H1 (cell line): Measurements from ENCODE around the gene ANAPC2. TPM values are rescaled to one million over a fixed set of nuclear protein-coding genes. Genes with fewer than 3 reads are reported as not detected.

Experiments used
- CTCF ChIA-PET: fragments of 300-600 bp; sonication (Branson Sonifier 250); formaldehyde crosslinking; loops from one replicate; lab custom pipeline; 2021; ENCODE audit not compliant: partially characterized antibody; lab: Charles Lee
- POLR2A ChIA-PET: fragments of 300-600 bp; sonication (Branson Sonifier 250); formaldehyde crosslinking; loops from one replicate; lab custom pipeline; 2021; ENCODE audit warnings: inconsistent platforms; ENCODE audit not compliant: partially characterized antibody; lab: Charles Lee
- DNase-seq, 2 experiments: peaks; one replicate each; pipeline versions ENCODE4 v3.0.0 to v3.0.0-alpha.2; 2010 to 2022; ENCODE audit warnings: low spot score in 2 of 2, low read depth in 1 of 2, mixed read lengths in 1 of 2
- FAIRE-seq: peaks from 2 replicates; lab custom pipeline; 2011; peaks lifted over from hg19 to GRCh38; lab: Jason Lieb, UNC
- H2AFZ ChIP-seq: 2 replicates; pipeline ENCODE4 v1.8.1; 2012; ENCODE audit warnings: low read length, inconsistent platforms
- H2AK5ac ChIP-seq: 2 replicates; pipeline ENCODE4 v1.6.1; 2013; ENCODE audit warnings: low read depth, low read length
- H2BK120ac ChIP-seq: replicated peaks from 2 replicates; pipeline ENCODE3; 2013; ENCODE audit warnings: low read depth, low read length, inconsistent platforms
- H2BK12ac ChIP-seq: 2 replicates; pipeline ENCODE4 v1.6.1; 2013; ENCODE audit warnings: low read depth, low read length
- H2BK15ac ChIP-seq: 2 replicates; pipeline ENCODE4 v1.6.1; 2013; ENCODE audit warnings: low read length
- H2BK20ac ChIP-seq: 2 replicates; pipeline ENCODE4 v1.6.1; 2013; ENCODE audit warnings: low read length
- H2BK5ac ChIP-seq: 2 replicates; pipeline ENCODE4 v1.6.1; 2013; ENCODE audit warnings: low read depth, low read length
- H3K14ac ChIP-seq: 2 replicates; pipeline ENCODE4 v1.6.1; 2013; ENCODE audit warnings: inconsistent platforms; ENCODE audit not compliant: insufficient read length
- H3K18ac ChIP-seq: 2 replicates; pipeline ENCODE4 v1.6.1; 2013; ENCODE audit warnings: low read length; ENCODE audit errors: extremely low read depth
- H3K23ac ChIP-seq: 2 replicates; pipeline ENCODE4 v1.6.1; 2013; ENCODE audit warnings: inconsistent platforms; ENCODE audit not compliant: insufficient read length
- H3K23me2 ChIP-seq: 2 replicates; pipeline ENCODE4 v1.6.1; 2013; ENCODE audit warnings: low read depth, low read length
- H3K27ac ChIP-seq: 2 replicates; pipeline ENCODE4 v1.6.1; 2011; ENCODE audit warnings: low read depth, low read length, inconsistent platforms
- H3K27me3 ChIP-seq, 4 experiments: replicated peaks in 1 of 4; 1 replicate in 1 of 4; 2 replicates in 3 of 4; pipeline versions ENCODE4 v1.6.1 to v1.8.1; 2011 to 2013; ENCODE audit warnings: low read length in 3 of 4, mild to moderate bottlenecking in 3 of 4, inconsistent platforms in 2 of 4, mixed read lengths in 2 of 4, moderate library complexity in 1 of 4; ENCODE audit not compliant: control insufficient read depth in 3 of 4, insufficient read depth in 3 of 4; ENCODE audit errors: extremely low read depth in 1 of 4
- H3K36me3 ChIP-seq, 4 experiments: 2 replicates each; pipeline versions ENCODE4 v1.6.1 to v1.8.1; 2011 to 2013; ENCODE audit warnings: mild to moderate bottlenecking in 4 of 4, low read length in 3 of 4, moderate library complexity in 2 of 4, control low read depth in 1 of 4, inconsistent platforms in 1 of 4; ENCODE audit not compliant: insufficient read depth in 4 of 4, control insufficient read depth in 2 of 4
- H3K4ac ChIP-seq: replicated peaks from 2 replicates; pipeline ENCODE3; 2013; ENCODE audit warnings: low read length, low read depth, mixed read lengths, inconsistent platforms; ENCODE audit not compliant: insufficient read length
- H3K4me1 ChIP-seq, 4 experiments: replicated peaks in 1 of 4; 1 replicate in 1 of 4; 2 replicates in 3 of 4; pipeline versions ENCODE4 v1.6.1 to v1.8.1; 2011 to 2013; ENCODE audit warnings: low read length in 3 of 4, inconsistent platforms in 2 of 4, mixed read lengths in 1 of 4; ENCODE audit not compliant: insufficient read depth in 4 of 4, control insufficient read depth in 3 of 4
- H3K4me2 ChIP-seq, 2 experiments: 2 replicates each; pipeline versions ENCODE4 v1.6.1 to v1.8.1; 2011 to 2013; ENCODE audit warnings: low read depth in 2 of 2, low read length in 2 of 2, control low read depth in 1 of 2, inconsistent platforms in 1 of 2, mild to moderate bottlenecking in 1 of 2; ENCODE audit not compliant: insufficient read depth in 1 of 2
- H3K4me3 ChIP-seq, 4 experiments: fragments of 200-600, 300-600 bp in 1 of 4; sonication (generic), shearing (Covaris generic), sonication (Bioruptor Twin) in 1 of 4; 2 replicates each; pipeline versions ENCODE4 v1.5.1 to v1.8.1; 2011 to 2016; ENCODE audit warnings: low read length in 4 of 4, low read depth in 3 of 4, control low read depth in 2 of 4, inconsistent platforms in 2 of 4, mild to moderate bottlenecking in 2 of 4, mixed read lengths in 1 of 4, moderate library complexity in 1 of 4; ENCODE audit not compliant: insufficient read depth in 2 of 4; ENCODE audit errors: extremely low read depth in 1 of 4
- H3K56ac ChIP-seq: replicated peaks from 2 replicates; pipeline ENCODE3; 2013; ENCODE audit warnings: low read depth, mild to moderate bottlenecking, mixed read lengths, low read length, inconsistent platforms; ENCODE audit not compliant: insufficient read length
- H3K79me1 ChIP-seq: 2 replicates; pipeline ENCODE4 v1.6.1; 2013; ENCODE audit warnings: low read depth, low read length, control low read depth
- H3K79me2 ChIP-seq, 2 experiments: 2 replicates each; pipeline versions ENCODE4 v1.6.1 to v1.8.1; 2012 to 2013; ENCODE audit warnings: low read length in 2 of 2, mild to moderate bottlenecking in 2 of 2, inconsistent platforms in 1 of 2; ENCODE audit not compliant: insufficient read depth in 2 of 2, control insufficient read depth in 1 of 2
- H3K9ac ChIP-seq, 4 experiments: replicated peaks in 1 of 4; 1 replicate in 1 of 4; 2 replicates in 3 of 4; pipeline versions ENCODE4 v1.6.1 to v1.8.1; 2011 to 2013; ENCODE audit warnings: low read depth in 3 of 4, low read length in 3 of 4, control low read depth in 2 of 4, mild to moderate bottlenecking in 2 of 4, moderate library complexity in 2 of 4, inconsistent platforms in 1 of 4; ENCODE audit errors: extremely low read depth in 1 of 4
- H3K9me3 ChIP-seq, 2 experiments: 2 replicates each; pipeline versions ENCODE4 v1.6.1 to v1.8.1; 2012 to 2013; ENCODE audit warnings: mild to moderate bottlenecking in 2 of 2, moderate library complexity in 2 of 2, control low read depth in 1 of 2, inconsistent platforms in 1 of 2, low read depth in 1 of 2, low read length in 1 of 2, mixed read lengths in 1 of 2; ENCODE audit not compliant: insufficient read depth in 2 of 2
- H4K20me1 ChIP-seq, 2 experiments: replicated peaks in 1 of 2; 2 replicates each; pipeline versions ENCODE3 to v1.8.1; 2011 to 2013; ENCODE audit warnings: inconsistent platforms in 2 of 2, low read length in 2 of 2, mild to moderate bottlenecking in 1 of 2; ENCODE audit not compliant: insufficient read depth in 2 of 2, control insufficient read depth in 1 of 2
- H4K5ac ChIP-seq: 2 replicates; pipeline ENCODE4 v1.6.1; 2013; ENCODE audit warnings: low read length, low read depth, mixed read lengths, inconsistent platforms; ENCODE audit not compliant: insufficient read length
- H4K8ac ChIP-seq: 2 replicates; pipeline ENCODE4 v1.8.0; 2013; ENCODE audit warnings: mild to moderate bottlenecking, moderate library complexity, low read length, inconsistent platforms; ENCODE audit not compliant: insufficient read depth; ENCODE audit errors: extremely low read depth
- H4K91ac ChIP-seq: replicated peaks from 2 replicates; pipeline ENCODE3; 2013; ENCODE audit warnings: low read length, mixed read lengths, inconsistent platforms; ENCODE audit not compliant: insufficient read length
- NANOG ChIP-seq: IDR thresholded peaks from 2 replicates; pipeline ENCODE4 v1.6.1; 2011; ENCODE audit warnings: low read length, low read depth, mild to moderate bottlenecking, inconsistent platforms; ENCODE audit not compliant: insufficient read depth, poor library complexity, severe bottlenecking
- TBP ChIP-seq: IDR thresholded peaks from 2 replicates; pipeline ENCODE4 v1.6.1; 2011; ENCODE audit warnings: low read depth, low read length, improper control_type of control experiment
- WGBS, 2 experiments: shearing (Covaris generic) in 1 of 2; methylation state at CpG; one replicate each; pipeline versions ENCODE4 v1.1.6 to v1.1.7; 2013 to 2015; ENCODE audit warnings: low lambda C conversion rate in 2 of 2, mixed read lengths in 2 of 2, inconsistent platforms in 1 of 2, low coverage in 1 of 2, missing lambda C conversion rate in 1 of 2; ENCODE audit not compliant: insufficient replicate concordance in 2 of 2, insufficient coverage in 1 of 2, insufficient read length in 1 of 2; ENCODE audit errors: extremely low coverage in 1 of 2, missing lambda C conversion rate in 1 of 2; 5-methylcytosine and 5-hydroxymethylcytosine counted together
- polyA plus RNA-seq, 7 experiments: library from polyadenylated mRNA; depleted of rRNA in 3 of 7; stranded (reverse) in 5 of 7; unstranded in 2 of 7; fragments of >200 nt in 5 of 7; fragments of 200-250 nt in 2 of 7; gene quantifications; 1 replicate in 5 of 7; 2 replicates in 1 of 7; 4 replicates in 1 of 7; pipeline versions ENCODE4 v1.2.1 to v1.2.3, GENCODE V29; 2011 to 2013; ENCODE audit warnings: missing spikeins in 2 of 7, mixed read lengths in 2 of 7
- total RNA-seq: library from RNA; stranded (reverse); fragmentation: NEBNext Ultra II Directional; extraction: Animal tissue kit (Norgen Biotek cat#: 25700); gene quantifications from 2 replicates; pipeline ENCODE4 v1.2.1, GENCODE V29; 2021

ANAPC2 gene
- total and polyA plus RNA-seq, 2 of the 8 experiments (the other 6 are each of a cell fraction or from before 2014, with no cell fraction given): 30.2 to 37.7 TPM

- FAIRE-seq: no peak
- Histone ChIP-seq H3K18ac (no peak overlapping the region), H3K23me2 (peaks cover 8% of the 10 kb centered on the region; the same call in 1 of the 2 replicates), H3K4me1 (peaks cover 0 to 34% (median 10%) of the 10 kb centered on the region in 4 experiments; a peak in 6 of 7 replicates), H2BK20ac (no peak overlapping the region), H4K91ac (no peak overlapping the region), H2AK5ac (no peak overlapping the region), H3K4me3 (no peak overlapping the region), H3K9ac (no peak overlapping the region), H2BK120ac (no peak overlapping the region), H4K8ac (no peak overlapping the region), H4K20me1 (peaks cover 15 to 36% of the 10 kb centered on the region in 2 experiments), H3K27ac (no peak overlapping the region), H3K4me2 (no peak overlapping the region), H3K36me3 (peaks cover 0 to 4% (median 1%) of the 10 kb centered on the region in 4 experiments; a peak in 2 of 8 replicates), H3K27me3 (no peaks in the 10 kb centered on the region; a peak in 1 of 7 replicates), H4K5ac (no peak overlapping the region), H2BK12ac (no peak overlapping the region), H2AFZ (no peak overlapping the region), H3K23ac (no peak overlapping the region), H2BK15ac (no peak overlapping the region), H3K56ac (no peak overlapping the region), H3K14ac (no peak overlapping the region), H3K9me3 (no peaks in the 10 kb centered on the region), H3K79me2 (peaks cover 0 to 34% of the 10 kb centered on the region in 2 experiments; a peak in 2 of 4 replicates), H2BK5ac (no peak overlapping the region), H3K4ac (no peak overlapping the region), H3K79me1 (peaks cover 12% of the 10 kb centered on the region)
- TF ChIP-seq NANOG: no peak
- no peak for TF ChIP-seq TBP
- POLR2A ChIA-PET: interaction anchor here (0.8 to 11.0 kb wide), 8 partner anchors 10 to 62 kb away, joined by 3 to 107 read pairs (median 6); partner anchors contain the start of genes NDOR1, TMEM203 and TPRN
- DNase-seq: no peak
- WGBS, 2 experiments: 92% methylated on average over 3 of the region's 3 CpGs; no CpG with 5 or more reads in 1 of the 2 experiments
- CTCF ChIA-PET: interaction anchor here (1.4 to 14.0 kb wide), 6 partner anchors 8 to 61 kb away, joined by 3 to 204 read pairs (median 16); partner anchors contain the start of genes CYSRT1, RNF208, RNF224 and SLC34A3
These were observed 2.9 kb upstream of the ANAPC2 start for GRCh38 chr9:137191245-137191644.
